CD4-positive, alpha-beta T cell treated with Interleukin-4 for 1 hour (primary cell): ENCODE results near the gene SLC46A2.

Source experiments
- DNase-seq, 2 donors: peaks; one replicate each; pipeline ENCODE4 v3.0.0-alpha.2; 2020 to 2022

Gene SLC46A2

GRCh38 chr9:112856200-112856599, 34.5 kb downstream of the SLC46A2 start:
- DNase-seq, result no peak

GRCh38 chr9:112854657-112855056, 36.0 kb downstream of the SLC46A2 start:
- DNase-seq, result no peak

- no peak for DNase-seq
Measured at GRCh38 chr9:112853882-112854585, 36.6 kb downstream of the SLC46A2 start.

GRCh38 chr9:112852741-112853504, 37.8 kb downstream of the SLC46A2 start:
- DNase-seq, result no peak

- DNase-seq, result no peak
Measured at GRCh38 chr9:112850840-112851239, 39.8 kb downstream of the SLC46A2 start.

- no peak for DNase-seq
Measured at GRCh38 chr9:112849363-112849922, 41.2 kb downstream of the SLC46A2 start.

GRCh38 chr9:112848316-112849151, 42.1 kb downstream of the SLC46A2 start:
- DNase-seq, result no peak

- no peak for DNase-seq
Measured at GRCh38 chr9:112846528-112847488, 43.9 kb downstream of the SLC46A2 start.

GRCh38 chr9:112844771-112845542, 45.7 kb downstream of the SLC46A2 start:
- DNase-seq, result peak; percentile 65 to 71

GRCh38 chr9:112842555-112842954, 48.1 kb downstream of the SLC46A2 start:
- DNase-seq, result no peak

- no peak for DNase-seq
Measured at GRCh38 chr9:112841261-112841660, 49.4 kb downstream of the SLC46A2 start.

GRCh38 chr9:112839331-112839730, 51.3 kb downstream of the SLC46A2 start:
- DNase-seq, result no peak

- no peak for DNase-seq
Measured at GRCh38 chr9:112838342-112838741, 52.3 kb downstream of the SLC46A2 start.

GRCh38 chr9:112836394-112836793, 54.3 kb downstream of the SLC46A2 start:
- DNase-seq, result no peak

- DNase-seq, result no peak
Measured at GRCh38 chr9:112833081-112833480, 57.6 kb downstream of the SLC46A2 start.

- DNase-seq, result no peak
Measured at GRCh38 chr9:112831969-112832368, 58.7 kb downstream of the SLC46A2 start.

GRCh38 chr9:112831281-112831851, 59.3 kb downstream of the SLC46A2 start:
- no peak for DNase-seq
